HepG2 (cell line): Measurements from ENCODE around the gene VAV2. TPM values are rescaled to one million over a fixed set of nuclear protein-coding genes. Genes with fewer than 3 reads are reported as not detected.

Experiments used
- GABPB1 ChIP-seq: IDR thresholded peaks from 2 replicates; pipeline ENCODE4 v1.6.1; 2016; ENCODE audit warnings: mild to moderate bottlenecking, missing genetic modification reagents, moderate library complexity, missing compliant biosample characterization
- HNRNPH1 ChIP-seq: fragments of 200-400 bp; formaldehyde crosslinking; optimal IDR thresholded peaks from 2 replicates; pipeline ENCODE3; 2017; ENCODE audit warnings: mild to moderate bottlenecking, low read depth, low read length
- IKZF4 ChIP-seq: sonication (generic); formaldehyde crosslinking; IDR thresholded peaks from 2 replicates; pipeline ENCODE4 v1.5.1; 2020; ENCODE audit warnings: borderline replicate concordance, mild to moderate bottlenecking, low read depth, missing genetic modification reagents; ENCODE audit errors: not compliant biosample characterization
- IRX3 ChIP-seq: sonication (generic); formaldehyde crosslinking; IDR thresholded peaks from 2 replicates; pipeline ENCODE4 v1.8.1; 2023; ENCODE audit warnings: mild to moderate bottlenecking, low read depth, missing genetic modification reagents, borderline replicate concordance
- KMT2A ChIP-seq: sonication (generic); formaldehyde crosslinking; IDR thresholded peaks from 2 replicates; pipeline ENCODE4 v1.4.0; 2020; ENCODE audit warnings: missing genetic modification reagents
- MAF1 ChIP-seq: sonication (generic); formaldehyde crosslinking; IDR thresholded peaks from 2 replicates; pipeline ENCODE4 v1.5.0; 2020; ENCODE audit warnings: missing genetic modification reagents, borderline replicate concordance
- NCOA1 ChIP-seq: sonication (generic); formaldehyde crosslinking; IDR thresholded peaks from 2 replicates; pipeline ENCODE4 v1.9.0; 2021; ENCODE audit warnings: missing genetic modification reagents
- ZKSCAN1 ChIP-seq: fragments of 150-350 bp; IDR thresholded peaks from 2 replicates; pipeline ENCODE4 v1.6.1; 2014; ENCODE audit warnings: low read length
- ZNF234 ChIP-seq: sonication (generic); formaldehyde crosslinking; conservative IDR thresholded peaks from 2 replicates; pipeline ENCODE4 v1.5.1; 2020; ENCODE audit warnings: mild to moderate bottlenecking, missing genetic modification reagents
- ZNF460 ChIP-seq: sonication (generic); formaldehyde crosslinking; IDR thresholded peaks from 2 replicates; pipeline ENCODE4 v1.5.1; 2020; ENCODE audit warnings: missing genetic modification reagents, mild to moderate bottlenecking, borderline replicate concordance
- ZSCAN25 ChIP-seq: sonication (generic); formaldehyde crosslinking; IDR thresholded peaks from 2 replicates; pipeline ENCODE4 v1.8.0; 2022; ENCODE audit warnings: mild to moderate bottlenecking, missing genetic modification reagents
- polyA plus RNA-seq, 8 experiments: library from polyadenylated mRNA; depleted of rRNA in 3 of 8; stranded (reverse) in 7 of 8; unstranded in 1 of 8; fragments of >200 nt; fragmentation: Illumina TruSeq in 4 of 8; extraction: Trizol in 4 of 8; gene quantifications; 2 replicates each; pipeline versions ENCODE4 v1.2.1 to v1.2.3, GENCODE V29; 2011 to 2016; ENCODE audit warnings: low read depth in 4 of 8, missing spikeins in 1 of 8, mixed read lengths in 1 of 8; ENCODE audit not compliant: insufficient read depth in 1 of 8
- total RNA-seq, 5 experiments: library from RNA; depleted of rRNA; stranded (reverse); fragments of >200 nt; fragmentation: Illumina TruSeq; extraction: Trizol; gene quantifications; 2 replicates each; pipeline ENCODE4 v1.2.3, GENCODE V29; 2016; ENCODE audit warnings: low read depth in 1 of 5
- TF ChIP-seq, protein P1 (sequence below): IDR thresholded peaks from 2 replicates; pipeline ENCODE4 v1.6.1; 2016; ENCODE audit warnings: mild to moderate bottlenecking, missing biosample characterization, missing genetic modification reagents
- TF ChIP-seq, protein P2 (sequence below): sonication (generic); formaldehyde crosslinking; IDR thresholded peaks from 2 replicates; pipeline ENCODE4 v1.4.0; 2020; ENCODE audit warnings: mild to moderate bottlenecking, missing genetic modification reagents
- TF ChIP-seq, protein P3 (sequence below): sonication (generic); formaldehyde crosslinking; IDR thresholded peaks from 2 replicates; pipeline ENCODE4 v1.5.1; 2020; ENCODE audit warnings: mild to moderate bottlenecking, missing genetic modification reagents
- TF ChIP-seq, protein P4 (sequence below), 2 experiments: fragments of 450-650 bp in 1 of 2; sonication (generic) in 1 of 2; formaldehyde crosslinking in 1 of 2; IDR thresholded peaks; 2 replicates each; pipeline versions ENCODE4 v1.6.1 to v1.8.0; 2016 to 2022; ENCODE audit warnings: antibody characterized with exemption in 1 of 2, mild to moderate bottlenecking in 1 of 2, missing genetic modification reagents in 1 of 2

VAV2 gene
- total and polyA plus RNA-seq, 2 of the 13 experiments (the other 11 are each of a cell fraction or from before 2014, with no cell fraction given): 22.5 to 22.9 TPM

DNA sequence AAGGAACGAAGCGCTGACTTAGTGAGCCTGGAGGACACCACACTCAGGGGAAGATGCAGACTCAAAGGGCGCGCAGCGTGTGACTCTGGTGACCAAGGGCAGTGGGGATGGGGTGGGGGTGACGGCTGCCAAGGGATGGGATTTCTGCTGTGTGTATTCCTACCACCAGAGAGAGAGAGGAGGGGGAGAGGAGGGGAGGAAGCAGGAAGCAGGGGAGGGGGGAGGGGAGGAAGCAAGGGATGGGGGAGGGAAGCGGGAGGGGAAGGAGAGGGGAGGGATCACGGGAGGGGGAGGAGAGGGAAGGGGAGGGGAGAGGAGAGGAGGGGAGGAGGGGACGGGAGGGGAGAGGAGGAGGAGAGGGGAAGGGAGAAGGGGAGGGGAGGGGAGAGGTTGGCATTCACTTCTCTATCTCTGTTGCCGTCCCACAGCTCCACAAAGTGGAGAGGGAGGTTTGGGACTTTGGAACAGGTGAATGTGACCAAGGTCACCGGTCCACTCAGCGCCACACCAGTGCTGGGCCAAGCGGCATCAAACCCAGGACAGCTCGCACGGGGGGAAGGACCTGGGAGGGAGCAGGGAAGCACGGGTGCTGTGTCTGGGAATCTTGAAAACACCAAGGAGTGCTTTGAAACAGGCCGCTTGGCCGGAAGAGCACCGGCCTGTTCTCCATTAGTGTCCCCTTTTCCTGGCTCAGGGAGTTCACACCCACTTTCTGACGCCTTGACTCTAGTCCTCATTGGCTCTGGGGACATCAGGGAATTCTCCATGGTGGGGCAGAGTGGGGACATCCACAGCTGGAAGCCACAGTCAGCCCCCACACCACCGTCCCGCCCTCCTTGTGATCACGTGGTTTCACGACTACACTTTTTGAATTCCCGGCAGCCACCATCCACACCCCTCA lies 77.4 kb downstream of the VAV2 start (continued):
- TF ChIP-seq HNRNPH1: no peak
- peak; percentile 100 for TF ChIP-seq ZSCAN25 (CRISPR knock-in tag)
- no peak for TF ChIP-seq KMT2A (CRISPR knock-in tag)
- no peak for TF ChIP-seq IRX3 (CRISPR knock-in tag)
- TF ChIP-seq, protein P1, sequence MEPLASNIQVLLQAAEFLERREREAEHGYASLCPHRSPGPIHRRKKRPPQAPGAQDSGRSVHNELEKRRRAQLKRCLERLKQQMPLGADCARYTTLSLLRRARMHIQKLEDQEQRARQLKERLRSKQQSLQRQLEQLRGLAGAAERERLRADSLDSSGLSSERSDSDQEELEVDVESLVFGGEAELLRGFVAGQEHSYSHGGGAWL (CRISPR knock-in tag): no peak
- no peak for TF ChIP-seq ZNF460 (CRISPR knock-in tag)
- no peak for TF ChIP-seq ZNF234 (CRISPR knock-in tag)
- TF ChIP-seq, protein P2, sequence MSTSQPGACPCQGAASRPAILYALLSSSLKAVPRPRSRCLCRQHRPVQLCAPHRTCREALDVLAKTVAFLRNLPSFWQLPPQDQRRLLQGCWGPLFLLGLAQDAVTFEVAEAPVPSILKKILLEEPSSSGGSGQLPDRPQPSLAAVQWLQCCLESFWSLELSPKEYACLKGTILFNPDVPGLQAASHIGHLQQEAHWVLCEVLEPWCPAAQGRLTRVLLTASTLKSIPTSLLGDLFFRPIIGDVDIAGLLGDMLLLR (CRISPR knock-in tag): no peak
- peak; percentile 50 for TF ChIP-seq GABPB1
- TF ChIP-seq, protein P3, sequence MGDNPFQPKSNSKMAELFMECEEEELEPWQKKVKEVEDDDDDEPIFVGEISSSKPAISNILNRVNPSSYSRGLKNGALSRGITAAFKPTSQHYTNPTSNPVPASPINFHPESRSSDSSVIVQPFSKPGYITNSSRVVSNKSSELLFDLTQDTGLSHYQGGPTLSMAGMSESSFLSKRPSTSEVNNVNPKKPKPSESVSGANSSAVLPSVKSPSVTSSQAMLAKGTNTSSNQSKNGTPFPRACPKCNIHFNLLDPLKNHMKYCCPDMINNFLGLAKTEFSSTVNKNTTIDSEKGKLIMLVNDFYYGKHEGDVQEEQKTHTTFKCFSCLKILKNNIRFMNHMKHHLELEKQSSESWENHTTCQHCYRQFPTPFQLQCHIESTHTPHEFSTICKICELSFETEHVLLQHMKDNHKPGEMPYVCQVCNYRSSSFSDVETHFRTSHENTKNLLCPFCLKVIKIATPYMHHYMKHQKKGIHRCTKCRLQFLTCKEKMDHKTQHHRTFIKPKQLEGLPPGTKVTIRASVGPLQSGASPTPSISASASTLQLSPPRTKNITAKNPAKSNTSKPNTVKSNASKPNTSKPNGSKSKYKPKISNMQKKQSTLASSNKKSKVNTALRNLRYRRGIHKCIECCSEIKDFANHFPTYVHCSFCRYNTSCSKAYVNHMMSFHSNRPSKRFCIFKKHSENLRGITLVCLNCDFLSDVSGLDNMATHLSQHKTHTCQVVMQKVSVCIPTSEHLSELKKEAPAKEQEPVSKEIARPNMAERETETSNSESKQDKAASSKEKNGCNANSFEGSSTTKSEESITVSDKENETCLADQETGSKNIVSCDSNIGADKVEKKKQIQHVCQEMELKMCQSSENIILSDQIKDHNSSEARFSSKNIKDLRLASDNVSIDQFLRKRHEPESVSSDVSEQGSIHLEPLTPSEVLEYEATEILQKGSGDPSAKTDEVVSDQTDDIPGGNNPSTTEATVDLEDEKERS: no peak
- TF ChIP-seq NCOA1 (CRISPR knock-in tag): no peak
- TF ChIP-seq, protein P4, sequence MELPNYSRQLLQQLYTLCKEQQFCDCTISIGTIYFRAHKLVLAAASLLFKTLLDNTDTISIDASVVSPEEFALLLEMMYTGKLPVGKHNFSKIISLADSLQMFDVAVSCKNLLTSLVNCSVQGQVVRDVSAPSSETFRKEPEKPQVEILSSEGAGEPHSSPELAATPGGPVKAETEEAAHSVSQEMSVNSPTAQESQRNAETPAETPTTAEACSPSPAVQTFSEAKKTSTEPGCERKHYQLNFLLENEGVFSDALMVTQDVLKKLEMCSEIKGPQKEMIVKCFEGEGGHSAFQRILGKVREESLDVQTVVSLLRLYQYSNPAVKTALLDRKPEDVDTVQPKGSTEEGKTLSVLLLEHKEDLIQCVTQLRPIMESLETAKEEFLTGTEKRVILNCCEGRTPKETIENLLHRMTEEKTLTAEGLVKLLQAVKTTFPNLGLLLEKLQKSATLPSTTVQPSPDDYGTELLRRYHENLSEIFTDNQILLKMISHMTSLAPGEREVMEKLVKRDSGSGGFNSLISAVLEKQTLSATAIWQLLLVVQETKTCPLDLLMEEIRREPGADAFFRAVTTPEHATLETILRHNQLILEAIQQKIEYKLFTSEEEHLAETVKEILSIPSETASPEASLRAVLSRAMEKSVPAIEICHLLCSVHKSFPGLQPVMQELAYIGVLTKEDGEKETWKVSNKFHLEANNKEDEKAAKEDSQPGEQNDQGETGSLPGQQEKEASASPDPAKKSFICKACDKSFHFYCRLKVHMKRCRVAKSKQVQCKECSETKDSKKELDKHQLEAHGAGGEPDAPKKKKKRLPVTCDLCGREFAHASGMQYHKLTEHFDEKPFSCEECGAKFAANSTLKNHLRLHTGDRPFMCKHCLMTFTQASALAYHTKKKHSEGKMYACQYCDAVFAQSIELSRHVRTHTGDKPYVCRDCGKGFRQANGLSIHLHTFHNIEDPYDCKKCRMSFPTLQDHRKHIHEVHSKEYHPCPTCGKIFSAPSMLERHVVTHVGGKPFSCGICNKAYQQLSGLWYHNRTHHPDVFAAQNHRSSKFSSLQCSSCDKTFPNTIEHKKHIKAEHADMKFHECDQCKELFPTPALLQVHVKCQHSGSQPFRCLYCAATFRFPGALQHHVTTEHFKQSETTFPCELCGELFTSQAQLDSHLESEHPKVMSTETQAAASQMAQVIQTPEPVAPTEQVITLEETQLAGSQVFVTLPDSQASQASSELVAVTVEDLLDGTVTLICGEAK (IDR thresholded peaks at IDR 0.05): no peak
- TF ChIP-seq, protein P4 (CRISPR knock-in tag; IDR thresholded peaks at IDR 0.05): no peak
- no peak for TF ChIP-seq ZKSCAN1
- TF ChIP-seq IKZF4 (CRISPR knock-in tag): no peak
- no peak for TF ChIP-seq MAF1
